K562 (cell line): ENCODE data around the gene KAZN. TPM values are rescaled to one million over a fixed set of nuclear protein-coding genes. Genes with fewer than 3 reads are reported as not detected.
A peak's percentile ranks its signal among the peaks of the same experiment; 100 is the strongest.

Source experiments
- ATAC-seq: fragments of 200-7000 bp; cut with Tn5 transposase; 3 replicates; pipeline ENCODE4 v1.9.1; 2020; ENCODE audit warnings: moderate library complexity
- BruUV-seq: library from RNA; stranded (reverse); fragments of 400-500 nt; replicated peaks from 2 replicates; lab custom pipeline; 2021; lab: Mats Ljungman, UMichigan
- CTCF ChIA-PET: fragments of 300-600 bp; formaldehyde crosslinking; extraction: SDS; loops from one replicate; lab custom pipeline; 2021; ENCODE audit warnings: low intra/inter-chr PET ratio; lab: Yijun Ruan, JAX
- POLR2A ChIA-PET: fragments of 300-600, 350-650 bp; sonication (Branson Sonifier 250); formaldehyde crosslinking; extraction: SDS; loops from one replicate; lab custom pipeline; 2021; ENCODE audit warnings: antibody characterized with exemption, inconsistent platforms; lab: Yijun Ruan, JAX
- DNase-seq, 4 experiments: peaks; one replicate each; pipeline versions ENCODE4 v3.0.0 to v3.0.0-alpha.2; 2011 to 2018; ENCODE audit warnings: low spot score in 3 of 4, mixed read lengths in 3 of 4; ENCODE audit errors: extremely low read depth in 1 of 4
- FAIRE-seq: peaks from 2 replicates; lab custom pipeline; 2011; peaks lifted over from hg19 to GRCh38; lab: Jason Lieb, UNC
- H2AFZ ChIP-seq: 2 replicates; pipeline ENCODE4 v1.6.0; 2011; ENCODE audit warnings: low read depth, low read length, control low read depth, inconsistent platforms
- H3K27ac ChIP-seq: fragments of 200-600 bp; 3 replicates; pipeline ENCODE4 v1.8.0; 2011; ENCODE audit warnings: low read depth, mild to moderate bottlenecking, control low read depth, inconsistent platforms, low read length, moderate library complexity, mixed read lengths; ENCODE audit errors: extremely low read depth
- H3K27me3 ChIP-seq, 2 experiments: fragments of 300-600 bp in 1 of 2; 2 replicates in 1 of 2; 3 replicates in 1 of 2; pipeline versions ENCODE4 v1.6.0 to v1.8.0; 2011; ENCODE audit warnings: inconsistent platforms in 2 of 2, low read length in 2 of 2, mild to moderate bottlenecking in 1 of 2, mixed read lengths in 1 of 2, moderate library complexity in 1 of 2; ENCODE audit not compliant: control insufficient read depth in 2 of 2, insufficient read depth in 2 of 2
- H3K36me3 ChIP-seq: fragments of 300-600 bp; 3 replicates; pipeline ENCODE4 v1.8.0; 2011; ENCODE audit warnings: mild to moderate bottlenecking, low read length, inconsistent platforms; ENCODE audit not compliant: control insufficient read depth, insufficient read depth
- H3K4me1 ChIP-seq, 2 experiments: fragments of 200-600 bp in 1 of 2; replicated peaks in 1 of 2; 2 replicates in 1 of 2; 3 replicates in 1 of 2; pipeline versions ENCODE4 v1.5.1 to v1.8.0; 2011; ENCODE audit warnings: inconsistent platforms in 2 of 2, low read length in 2 of 2, mild to moderate bottlenecking in 1 of 2, mixed read lengths in 1 of 2, moderate library complexity in 1 of 2; ENCODE audit not compliant: control insufficient read depth in 2 of 2, insufficient read depth in 2 of 2
- H3K4me2 ChIP-seq: 2 replicates; pipeline ENCODE4 v1.6.1; 2011; ENCODE audit warnings: low read length, control low read depth, inconsistent platforms, mixed read lengths; ENCODE audit not compliant: insufficient read depth
- H3K4me3 ChIP-seq: fragments of 200-600 bp; sonication (generic), shearing (Covaris generic); 2 replicates; pipeline ENCODE4 v1.5.1; 2016; ENCODE audit warnings: control low read depth, inconsistent platforms
- H3K79me2 ChIP-seq: fragments of 200-600 bp; 3 replicates; pipeline ENCODE4 v1.8.0; 2011; ENCODE audit warnings: low read length, inconsistent platforms; ENCODE audit not compliant: control insufficient read depth, insufficient read depth
- H3K9ac ChIP-seq, 2 experiments: 2 replicates each; pipeline versions ENCODE4 v1.6.0 to v1.6.1; 2011; ENCODE audit warnings: low read depth in 2 of 2, low read length in 2 of 2, control low read depth in 1 of 2, inconsistent platforms in 1 of 2, mild to moderate bottlenecking in 1 of 2, mixed read lengths in 1 of 2; ENCODE audit not compliant: insufficient read depth in 1 of 2
- H3K9me1 ChIP-seq: one replicate; pipeline ENCODE4 v1.6.0; 2011; ENCODE audit warnings: inconsistent platforms, mild to moderate bottlenecking, low read length, moderate library complexity; ENCODE audit not compliant: control insufficient read depth, insufficient read depth
- H3K9me3 ChIP-seq: replicated peaks from 2 replicates; pipeline ENCODE4 v1.5.1; 2011; ENCODE audit warnings: low read depth, low read length, inconsistent platforms; ENCODE audit not compliant: control insufficient read depth, insufficient read depth
- H4K20me1 ChIP-seq: replicated peaks from 2 replicates; pipeline ENCODE4 v1.6.1; 2011; ENCODE audit warnings: low read length, inconsistent platforms, mixed read lengths; ENCODE audit not compliant: control insufficient read depth, insufficient read depth
- ATF1 ChIP-seq, 2 experiments: fragments of 450-650 bp in 1 of 2; IDR thresholded peaks; 2 replicates each; pipeline ENCODE4 v1.6.1; 2016; ENCODE audit warnings: missing compliant biosample characterization in 1 of 2, missing genetic modification characterization in 1 of 2
- BCOR ChIP-seq: fragments of 450-650 bp; IDR thresholded peaks from 2 replicates; pipeline ENCODE4 v1.6.1; 2016
- CCNT2 ChIP-seq: IDR thresholded peaks from 2 replicates; pipeline ENCODE4 v1.6.1; 2011; ENCODE audit warnings: borderline replicate concordance, low read depth, mild to moderate bottlenecking, moderate library complexity, mixed read lengths, low read length; ENCODE audit not compliant: insufficient read length; ENCODE audit errors: extremely low read depth
- MAFG ChIP-seq: fragments of 450-650 bp; conservative IDR thresholded peaks from 2 replicates; pipeline ENCODE4 v1.6.1; 2016; ENCODE audit warnings: missing genetic modification characterization, missing compliant biosample characterization
- RBM25 ChIP-seq: fragments of 200-400 bp; formaldehyde crosslinking; IDR thresholded peaks from 2 replicates; pipeline ENCODE4 v1.6.1; 2018; ENCODE audit warnings: low read length, low read depth, moderate library complexity; ENCODE audit not compliant: severe bottlenecking
- RCOR1 ChIP-seq, 2 experiments: IDR thresholded peaks; 2 replicates each; pipeline ENCODE4 v1.6.1; 2012; ENCODE audit warnings: low read depth in 2 of 2, low read length in 2 of 2, borderline replicate concordance in 1 of 2, improper control_type of control experiment in 1 of 2
- SMARCA4 ChIP-seq: fragments of 450-650 bp; IDR thresholded peaks from 2 replicates; pipeline ENCODE4 v1.6.1; 2016
- SRF ChIP-seq, 2 experiments: fragments of 250-450, 450-650 bp in 1 of 2; sonication (Bioruptor Pico) in 1 of 2; sonication (generic) in 1 of 2; formaldehyde crosslinking; IDR thresholded peaks; 2 replicates each; pipeline versions ENCODE4 v1.5.0 to v1.5.1; 2020 to 2022; ENCODE audit warnings: mild to moderate bottlenecking in 1 of 2, missing genetic modification reagents in 1 of 2
- TAL1 ChIP-seq: fragments of 450-650 bp; IDR thresholded peaks from 2 replicates; pipeline ENCODE4 v1.6.1; 2016; ENCODE audit warnings: mild to moderate bottlenecking
- ZNF121 ChIP-seq: sonication (generic); formaldehyde crosslinking; conservative IDR thresholded peaks from 2 replicates; pipeline ENCODE4 v1.8.0; 2022; ENCODE audit warnings: missing genetic modification reagents
- WGBS: fragments of 100-300 bp; shearing (Covaris generic); methylation state at CpG from one replicate; pipeline ENCODE4 v1.1.6; 2016; ENCODE audit warnings: low coverage, mixed read lengths; ENCODE audit not compliant: insufficient coverage; ENCODE audit errors: missing lambda C conversion rate; 5-methylcytosine and 5-hydroxymethylcytosine counted together
- in situ Hi-C: fragments of 300-500 bp; cut with MboI; formaldehyde crosslinking; loops from 4 replicates; pipeline ENCODE4 v1.15.0; 2018; ENCODE audit warnings: inconsistent platforms, mixed read lengths
- intact Hi-C: fragments of 100-400 bp; cut with micrococcal nuclease; formaldehyde crosslinking; loops from 2 replicates; pipeline ENCODE4 v1.14.2; 2022
- polyA plus RNA-seq, 8 experiments: library from polyadenylated mRNA; depleted of rRNA in 4 of 8; stranded (reverse) in 5 of 8; unstranded in 3 of 8; fragments of >200 nt; fragmentation: Nextera tagmentation in 2 of 8; fragmentation: Illumina TruSeq in 1 of 8; extraction: Ambion mirVana in 2 of 8; extraction: Trizol in 1 of 8; gene quantifications; 2 replicates each; pipeline versions ENCODE4 v1.2.1 to v1.2.3, GENCODE V29; 2011 to 2014; ENCODE audit warnings: inconsistent platforms in 1 of 8, missing spikeins in 1 of 8
- total RNA-seq, 7 experiments: library from RNA; depleted of rRNA in 6 of 7; stranded (reverse); fragments of >200 nt in 6 of 7; fragmentation: Illumina TruSeq in 2 of 7; extraction: Trizol in 2 of 7; gene quantifications; 2 replicates each; pipeline versions ENCODE4 v1.2.1 to v1.2.3, GENCODE V29; 2011 to 2021; ENCODE audit warnings: low replicate concordance in 1 of 7

KAZN gene
- total and polyA plus RNA-seq, 9 of the 15 experiments (the other 6 are each of a cell fraction or from before 2014, with no cell fraction given), result 2.1 to 21.6 (median 5.4) TPM

DNA sequence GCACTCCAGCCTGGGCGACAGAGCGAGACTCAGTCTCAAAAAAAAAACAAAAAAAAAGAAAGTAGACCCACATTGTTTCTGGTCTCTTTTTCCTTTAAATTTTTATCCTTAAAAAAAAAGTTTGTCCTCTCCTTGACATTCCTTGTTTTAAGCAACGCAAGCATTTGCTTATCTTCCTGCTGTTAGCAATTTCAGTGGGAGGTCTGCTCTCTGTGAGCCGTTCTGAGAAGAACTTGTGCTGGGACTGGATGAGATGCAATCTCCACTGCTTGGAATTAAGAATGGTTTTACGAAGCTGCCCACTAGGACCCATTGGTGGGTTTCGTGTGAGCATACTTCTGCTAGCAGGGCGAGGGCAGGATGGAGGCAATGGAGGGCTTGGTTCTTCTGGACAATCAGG is 329.9 kb downstream of the KAZN start (continued):
- no peak for TF ChIP-seq CCNT2
- no peak for TF ChIP-seq ZNF121 (CRISPR knock-in tag)
- TF ChIP-seq RCOR1 (IDR thresholded peaks at IDR 0.05; ENCODE audit: borderline replicate concordance in 1 of 2, low read depth in 2 of 2, low read length in 2 of 2), result peak in 1 of 2 experiments; percentile 10; a peak in 1 of 4 replicates
- no peak for TF ChIP-seq SRF (CRISPR knock-in tag; IDR thresholded peaks at IDR 0.05)
- TF ChIP-seq MAFG (tag), result peak; percentile 25; the same call in 1 of the 2 replicates
- peak; percentile 67 for TF ChIP-seq SMARCA4

DNA sequence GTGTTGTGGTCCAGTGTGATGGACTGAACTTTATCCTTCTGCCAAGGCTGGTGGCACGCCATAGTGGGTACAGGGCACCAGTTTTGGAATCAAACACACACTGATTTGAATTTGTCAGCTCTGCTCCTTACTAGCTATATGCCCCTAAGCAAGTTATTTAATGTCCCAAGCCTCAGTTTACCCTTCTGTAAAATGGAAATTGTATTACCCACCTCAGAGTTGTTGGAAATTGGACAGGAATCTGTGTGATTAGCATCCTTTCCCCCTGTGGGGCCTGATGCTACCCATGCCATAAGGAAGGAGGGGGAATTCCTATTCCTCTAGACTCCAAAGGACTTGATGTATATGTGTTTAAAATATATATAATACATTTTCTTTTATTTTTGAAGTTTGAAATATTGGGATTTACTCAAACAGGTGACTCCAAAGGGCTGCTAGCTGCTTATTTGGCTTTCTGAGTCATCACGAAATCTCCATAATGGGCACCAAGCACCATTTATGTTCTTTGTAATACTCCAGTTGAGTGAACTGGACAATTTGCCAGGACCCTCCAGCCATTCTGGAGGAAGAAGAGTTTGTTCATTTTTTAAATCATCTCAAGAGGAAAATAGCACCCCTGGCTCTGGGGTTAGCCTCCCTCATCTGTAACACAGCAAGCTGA is 330.5 kb downstream of the KAZN start:
- Histone ChIP-seq H3K27me3 (no peaks in the 10 kb centered on the region), H3K9ac (peak overlapping the region in 1 of 2 experiments; percentile 38; a peak in 2 of 4 replicates), H3K27ac (no peak overlapping the region; the same call in 2 of the 3 replicates), H3K9me1 (no peaks in the 10 kb centered on the region), H3K36me3 (peaks cover 12% of the 10 kb centered on the region; the same call in 1 of the 3 replicates), H4K20me1 (peaks cover 25% of the 10 kb centered on the region), H2AFZ (no peak overlapping the region), H3K4me1 (peaks cover 38 to 49% of the 10 kb centered on the region in 2 experiments), H3K9me3 (no peaks in the 10 kb centered on the region), H3K79me2 (peaks cover 54% of the 10 kb centered on the region), H3K4me3 (no peak overlapping the region), H3K4me2 (peak overlapping the region; percentile 60)
- FAIRE-seq (no peak), DNase-seq (no peak), ATAC-seq (no peak)
- in situ Hi-C loops, result no loop called here
- BruUV-seq, result no TSS peak
- ChIA-PET CTCF (no interaction called here), POLR2A (interaction anchor here (0.6 to 1.5 kb wide), 3 partner anchors 11 to 96 kb away, joined by 3 to 5 read pairs (median 4); no protein-coding TSS in a partner anchor)
- WGBS, result 45% methylated on average over 2 of the region's 2 CpGs
- intact Hi-C loops, result loop anchor here (5.0 kb wide), 3 partner anchors 43 to 152 kb away; no protein-coding TSS in a partner anchor
- TF ChIP-seq TAL1 (no peak), BCOR (peak; percentile 64), ATF1 (CRISPR knock-in tag; IDR thresholded peaks at IDR 0.05) (no peak), ATF1 (tag; IDR thresholded peaks at IDR 0.05) (0 out of 2 replicates have a peak, but pooled peaks have one; percentile 68), RBM25 (peak; percentile 84)
